SK-N-SH treated with all-trans-retinoic acid at 6 μM for 48 hours (cell line): ENCODE measurements around the gene CPVL.

ENCODE experiments used
- ARNTL ChIP-seq: fragments of 450-650 bp; formaldehyde crosslinking; IDR thresholded peaks from 2 replicates; pipeline ENCODE4 v1.5.0; 2020; ENCODE audit warnings: low read depth, mild to moderate bottlenecking, moderate library complexity, borderline replicate concordance
- CREB5 ChIP-seq: fragments of 250-450 bp; sonication (Bioruptor Pico); IDR thresholded peaks from 2 replicates; pipeline ENCODE4 v1.5.1; 2020; ENCODE audit warnings: low read depth, mild to moderate bottlenecking, moderate library complexity
- CSRNP3 ChIP-seq: fragments of 250-450 bp; sonication (Bioruptor Pico); IDR thresholded peaks from 2 replicates; pipeline ENCODE4 v1.5.1; 2021; ENCODE audit warnings: mild to moderate bottlenecking, moderate library complexity
- ESRRG ChIP-seq: fragments of 250-450 bp; sonication (Bioruptor Pico); IDR thresholded peaks from 2 replicates; pipeline ENCODE4 v1.6.1; 2021; ENCODE audit warnings: mild to moderate bottlenecking
- ISL1 ChIP-seq: fragments of 250-450 bp; sonication (Bioruptor Pico); IDR thresholded peaks from 2 replicates; pipeline ENCODE4 v2.1.2; 2022; ENCODE audit warnings: mild to moderate bottlenecking, moderate library complexity
- OSR1 ChIP-seq: fragments of 250-450 bp; sonication (Bioruptor Pico); IDR thresholded peaks from 2 replicates; pipeline ENCODE4 v1.8.0; 2022; ENCODE audit warnings: moderate library complexity, mild to moderate bottlenecking, inconsistent platforms
- POU6F1 ChIP-seq: fragments of 250-450 bp; sonication (Bioruptor Pico); IDR thresholded peaks from 2 replicates; pipeline ENCODE4 v1.8.0; 2021; ENCODE audit warnings: low read depth, mild to moderate bottlenecking, moderate library complexity, borderline replicate concordance
- PPARA ChIP-seq: fragments of 250-450 bp; sonication (Bioruptor Pico); IDR thresholded peaks from 2 replicates; pipeline ENCODE4 v1.5.0; 2020; ENCODE audit warnings: mild to moderate bottlenecking, borderline replicate concordance
- TOX ChIP-seq: fragments of 250-450 bp; sonication (Bioruptor Pico); IDR thresholded peaks from 2 replicates; pipeline ENCODE4 v1.8.0; 2021; ENCODE audit warnings: mild to moderate bottlenecking, moderate library complexity, borderline replicate concordance
- ZC3H10 ChIP-seq: fragments of 250-450 bp; sonication (Bioruptor Pico); IDR thresholded peaks from 2 replicates; pipeline ENCODE4 v1.5.1; 2021; ENCODE audit warnings: mild to moderate bottlenecking, moderate library complexity
- ZFP30 ChIP-seq: fragments of 450-650 bp; formaldehyde crosslinking; IDR thresholded peaks from 2 replicates; pipeline ENCODE4 v1.5.0; 2022; ENCODE audit warnings: mild to moderate bottlenecking, moderate library complexity
- ZNF70 ChIP-seq: fragments of 450-650 bp; formaldehyde crosslinking; IDR thresholded peaks from 2 replicates; pipeline ENCODE4 v1.5.0; 2020; ENCODE audit warnings: mild to moderate bottlenecking, moderate library complexity

GRCh38 chr7:29190349-29191045 lies 44.2 kb upstream of the CPVL start:
- no peak for TF ChIP-seq ZNF70 (CRISPR knock-in tag)
- no peak for TF ChIP-seq ARNTL (CRISPR knock-in tag)
- no peak for TF ChIP-seq PPARA (CRISPR knock-in tag)
- TF ChIP-seq TOX (CRISPR knock-in tag), result no peak
- TF ChIP-seq POU6F1, result no peak
- TF ChIP-seq ESRRG, result no peak
- no peak for TF ChIP-seq OSR1 (CRISPR knock-in tag)
- TF ChIP-seq CREB5, result no peak
- TF ChIP-seq CSRNP3 (CRISPR knock-in tag), result no peak
- no peak for TF ChIP-seq ZFP30 (CRISPR knock-in tag)
- TF ChIP-seq ZC3H10 (CRISPR knock-in tag), result no peak
- no peak for TF ChIP-seq ISL1 (CRISPR knock-in tag)
